Smooth muscle cell of trachea (primary cell): ENCODE data around the gene MGP. TPM values are rescaled to one million over a fixed set of nuclear protein-coding genes. Genes with fewer than 3 reads are reported as not detected.

Experiments used
- total RNA-seq: library from RNA; depleted of rRNA; stranded (reverse); fragments of >200 nt; gene quantifications from 2 replicates; pipeline ENCODE4 v1.2.1, GENCODE V29; 2014

MGP gene
- 3.5 and 4.1 TPM in 2 replicates for total RNA-seq

DNA sequence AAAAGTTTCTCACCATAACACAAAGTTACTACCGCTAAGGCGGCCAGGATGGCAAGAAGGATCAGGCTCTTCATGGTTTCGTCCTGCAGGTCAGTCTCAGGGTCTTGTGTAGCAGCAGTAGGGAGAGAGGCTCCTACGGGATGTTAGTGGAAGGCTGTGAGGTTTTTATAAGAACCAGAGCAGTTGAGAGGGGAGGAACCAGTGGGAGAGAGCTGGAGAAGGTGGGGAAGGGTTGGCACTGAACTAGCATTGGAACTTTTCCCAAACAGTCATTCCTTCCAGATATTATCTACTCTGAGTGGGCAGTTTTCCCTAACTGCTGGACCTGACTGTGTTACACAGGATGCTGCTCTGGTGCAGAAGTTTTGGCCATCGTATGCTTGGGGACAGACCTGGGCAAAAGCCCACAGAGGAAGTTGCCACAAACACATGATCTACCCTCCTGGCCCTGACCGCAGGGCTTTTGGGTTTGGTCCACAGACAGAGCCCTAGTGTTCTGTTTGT is at the start of gene MGP:
Gene MGP (minus strand): TSS at position 137 of the 504 bp plus-strand sequence. CDS start 63 bp downstream, at position 74.

DNA sequence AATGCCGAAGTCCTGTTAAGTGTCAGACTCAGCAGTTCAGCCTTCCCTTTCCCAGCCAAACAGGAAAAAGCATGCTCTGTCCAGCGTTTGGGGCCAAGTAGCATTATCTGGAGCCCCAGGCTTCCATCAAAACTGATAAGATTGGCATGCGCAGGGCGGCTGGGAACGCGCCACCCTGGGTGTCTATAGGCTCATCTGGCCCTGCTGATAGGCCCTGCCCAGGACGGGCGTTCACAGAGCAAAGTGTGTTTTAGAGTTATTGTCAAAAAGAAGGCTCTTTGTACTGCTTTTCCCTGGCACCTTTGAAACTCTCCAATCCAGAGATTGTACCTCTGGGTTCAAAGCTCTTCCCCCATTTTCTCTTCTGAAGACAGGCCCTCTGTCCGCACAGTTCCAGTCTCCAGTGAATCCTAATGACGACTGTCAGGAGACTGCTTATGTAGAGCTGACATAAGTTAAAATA is 42.2 kb downstream of the MGP start, which contains the start of gene ART4:
Gene ART4 (minus strand): TSS at position 102 of the 463 bp plus-strand sequence. CDS start 413 bp downstream, outside the sequence.

Other genes with a start within 250 kb of the MGP start
- gene GUCY2C, start 189.3 kb downstream of the MGP start, total RNA-seq, result not detected in 2 replicates
- gene WBP11, start 82.4 kb downstream of the MGP start, total RNA-seq, result 10.8 and 10.9 TPM in 2 replicates
- 0.99 and 1.3 TPM in 2 replicates for gene C12orf60, start 82.2 kb downstream of the MGP start, total RNA-seq
- 0.15 and 0.17 TPM in 2 replicates for gene SMCO3, start 71.7 kb downstream of the MGP start, total RNA-seq
- gene ART4, start 42.3 kb downstream of the MGP start, total RNA-seq, result 0.44 TPM in 1 of 2 replicates, not detected in the other
- gene ERP27, start 52.7 kb upstream of the MGP start, total RNA-seq, result not detected in 2 replicates
- gene ARHGDIB, start 75.7 kb upstream of the MGP start, total RNA-seq, result 0.83 and 4.7 TPM in 2 replicates
- not detected in 2 replicates for gene PDE6H, start 87.2 kb upstream of the MGP start, total RNA-seq